Measurements from ENCODE around the gene SYT2. TPM values are rescaled to one million over a fixed set of nuclear protein-coding genes. Genes with fewer than 3 reads are reported as not detected.

Gene SYT2
- total and polyA plus RNA-seq, 2 of the 13 experiments (the other 11 are each of a cell fraction or from before 2014, with no cell fraction given): not detected

DNA sequence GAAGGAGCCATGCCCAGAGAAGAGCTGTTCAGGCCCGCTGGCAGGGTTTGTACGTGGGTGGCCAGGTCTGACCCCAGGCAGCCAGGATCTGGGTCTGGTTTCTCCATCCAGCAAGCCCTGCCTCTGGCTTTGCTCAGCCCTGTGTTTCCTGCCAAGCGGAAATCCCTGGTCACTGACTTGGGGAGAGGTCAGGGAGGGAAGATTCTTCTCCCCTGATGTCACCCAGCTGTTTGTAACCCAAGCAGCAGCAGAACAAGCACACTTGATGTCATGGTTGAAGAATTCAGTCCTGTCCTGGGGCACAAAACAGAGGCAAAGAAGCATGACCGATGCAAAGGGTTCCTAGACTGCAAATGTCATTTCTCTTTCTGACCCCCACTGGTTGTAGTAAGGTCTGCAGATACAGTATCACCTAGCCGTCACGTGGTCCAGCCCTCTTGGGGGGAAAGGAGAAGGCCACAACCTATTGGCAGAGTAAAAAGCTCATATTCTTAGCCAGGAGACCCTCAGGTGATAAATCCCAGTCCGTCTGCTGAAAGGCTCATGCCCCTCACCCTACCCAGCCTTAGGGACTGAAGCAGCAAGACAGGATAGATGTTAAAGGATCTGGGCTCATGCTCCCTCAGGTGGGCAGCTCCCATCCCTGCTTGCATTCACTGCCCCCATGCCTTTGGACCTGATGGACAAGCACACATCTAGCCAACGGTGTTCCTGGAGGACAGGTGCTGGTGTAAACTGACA lies 120.9 kb downstream of the SYT2 start (continued):
- TF ChIP-seq, protein P1, sequence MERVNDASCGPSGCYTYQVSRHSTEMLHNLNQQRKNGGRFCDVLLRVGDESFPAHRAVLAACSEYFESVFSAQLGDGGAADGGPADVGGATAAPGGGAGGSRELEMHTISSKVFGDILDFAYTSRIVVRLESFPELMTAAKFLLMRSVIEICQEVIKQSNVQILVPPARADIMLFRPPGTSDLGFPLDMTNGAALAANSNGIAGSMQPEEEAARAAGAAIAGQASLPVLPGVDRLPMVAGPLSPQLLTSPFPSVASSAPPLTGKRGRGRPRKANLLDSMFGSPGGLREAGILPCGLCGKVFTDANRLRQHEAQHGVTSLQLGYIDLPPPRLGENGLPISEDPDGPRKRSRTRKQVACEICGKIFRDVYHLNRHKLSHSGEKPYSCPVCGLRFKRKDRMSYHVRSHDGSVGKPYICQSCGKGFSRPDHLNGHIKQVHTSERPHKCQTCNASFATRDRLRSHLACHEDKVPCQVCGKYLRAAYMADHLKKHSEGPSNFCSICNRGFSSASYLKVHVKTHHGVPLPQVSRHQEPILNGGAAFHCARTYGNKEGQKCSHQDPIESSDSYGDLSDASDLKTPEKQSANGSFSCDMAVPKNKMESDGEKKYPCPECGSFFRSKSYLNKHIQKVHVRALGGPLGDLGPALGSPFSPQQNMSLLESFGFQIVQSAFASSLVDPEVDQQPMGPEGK (CRISPR knock-in tag; IDR thresholded peaks at IDR 0.05): no peak
- no peak for TF ChIP-seq IRF2 (CRISPR knock-in tag; IDR thresholded peaks at IDR 0.05)
- TF ChIP-seq TEAD3 (CRISPR knock-in tag; optimal IDR thresholded peaks at IDR 0.05; ENCODE audit: borderline replicate concordance): peak; percentile 78
- TF ChIP-seq HOXA7 (CRISPR knock-in tag; IDR thresholded peaks at IDR 0.05): no peak
- peak; percentile 44; the same call in 1 of the 2 replicates for TF ChIP-seq CREB1 (IDR thresholded peaks at IDR 0.05)
- TF ChIP-seq CREB1 (CRISPR knock-in tag; IDR thresholded peaks at IDR 0.05): no peak
- TF ChIP-seq, protein P2, sequence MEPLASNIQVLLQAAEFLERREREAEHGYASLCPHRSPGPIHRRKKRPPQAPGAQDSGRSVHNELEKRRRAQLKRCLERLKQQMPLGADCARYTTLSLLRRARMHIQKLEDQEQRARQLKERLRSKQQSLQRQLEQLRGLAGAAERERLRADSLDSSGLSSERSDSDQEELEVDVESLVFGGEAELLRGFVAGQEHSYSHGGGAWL (CRISPR knock-in tag; IDR thresholded peaks at IDR 0.05): no peak
- no peak for TF ChIP-seq ZNF101 (CRISPR knock-in tag; IDR thresholded peaks at IDR 0.05; ENCODE audit: borderline replicate concordance, low read depth)
- TF ChIP-seq ETV5 (CRISPR knock-in tag; IDR thresholded peaks at IDR 0.05; ENCODE audit: borderline replicate concordance): peak; percentile 60; the same call in 1 of the 2 replicates
- TF ChIP-seq, protein P3, sequence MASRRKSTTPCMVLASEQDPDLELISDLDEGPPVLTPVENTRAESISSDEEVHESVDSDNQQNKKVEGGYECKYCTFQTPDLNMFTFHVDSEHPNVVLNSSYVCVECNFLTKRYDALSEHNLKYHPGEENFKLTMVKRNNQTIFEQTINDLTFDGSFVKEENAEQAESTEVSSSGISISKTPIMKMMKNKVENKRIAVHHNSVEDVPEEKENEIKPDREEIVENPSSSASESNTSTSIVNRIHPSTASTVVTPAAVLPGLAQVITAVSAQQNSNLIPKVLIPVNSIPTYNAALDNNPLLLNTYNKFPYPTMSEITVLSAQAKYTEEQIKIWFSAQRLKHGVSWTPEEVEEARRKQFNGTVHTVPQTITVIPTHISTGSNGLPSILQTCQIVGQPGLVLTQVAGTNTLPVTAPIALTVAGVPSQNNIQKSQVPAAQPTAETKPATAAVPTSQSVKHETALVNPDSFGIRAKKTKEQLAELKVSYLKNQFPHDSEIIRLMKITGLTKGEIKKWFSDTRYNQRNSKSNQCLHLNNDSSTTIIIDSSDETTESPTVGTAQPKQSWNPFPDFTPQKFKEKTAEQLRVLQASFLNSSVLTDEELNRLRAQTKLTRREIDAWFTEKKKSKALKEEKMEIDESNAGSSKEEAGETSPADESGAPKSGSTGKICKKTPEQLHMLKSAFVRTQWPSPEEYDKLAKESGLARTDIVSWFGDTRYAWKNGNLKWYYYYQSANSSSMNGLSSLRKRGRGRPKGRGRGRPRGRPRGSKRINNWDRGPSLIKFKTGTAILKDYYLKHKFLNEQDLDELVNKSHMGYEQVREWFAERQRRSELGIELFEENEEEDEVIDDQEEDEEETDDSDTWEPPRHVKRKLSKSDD (CRISPR knock-in tag; IDR thresholded peaks at IDR 0.05; ENCODE audit: low read depth): no peak
- TF ChIP-seq, protein P4, sequence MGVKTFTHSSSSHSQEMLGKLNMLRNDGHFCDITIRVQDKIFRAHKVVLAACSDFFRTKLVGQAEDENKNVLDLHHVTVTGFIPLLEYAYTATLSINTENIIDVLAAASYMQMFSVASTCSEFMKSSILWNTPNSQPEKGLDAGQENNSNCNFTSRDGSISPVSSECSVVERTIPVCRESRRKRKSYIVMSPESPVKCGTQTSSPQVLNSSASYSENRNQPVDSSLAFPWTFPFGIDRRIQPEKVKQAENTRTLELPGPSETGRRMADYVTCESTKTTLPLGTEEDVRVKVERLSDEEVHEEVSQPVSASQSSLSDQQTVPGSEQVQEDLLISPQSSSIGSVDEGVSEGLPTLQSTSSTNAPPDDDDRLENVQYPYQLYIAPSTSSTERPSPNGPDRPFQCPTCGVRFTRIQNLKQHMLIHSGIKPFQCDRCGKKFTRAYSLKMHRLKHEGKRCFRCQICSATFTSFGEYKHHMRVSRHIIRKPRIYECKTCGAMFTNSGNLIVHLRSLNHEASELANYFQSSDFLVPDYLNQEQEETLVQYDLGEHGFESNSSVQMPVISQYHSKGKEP (CRISPR knock-in tag; IDR thresholded peaks at IDR 0.05): no peak
- no peak for TF ChIP-seq ZNF619 (CRISPR knock-in tag; IDR thresholded peaks at IDR 0.05)
- no peak for TF ChIP-seq ZC3H13 (CRISPR knock-in tag; IDR thresholded peaks at IDR 0.05)
- TF ChIP-seq, protein P5, sequence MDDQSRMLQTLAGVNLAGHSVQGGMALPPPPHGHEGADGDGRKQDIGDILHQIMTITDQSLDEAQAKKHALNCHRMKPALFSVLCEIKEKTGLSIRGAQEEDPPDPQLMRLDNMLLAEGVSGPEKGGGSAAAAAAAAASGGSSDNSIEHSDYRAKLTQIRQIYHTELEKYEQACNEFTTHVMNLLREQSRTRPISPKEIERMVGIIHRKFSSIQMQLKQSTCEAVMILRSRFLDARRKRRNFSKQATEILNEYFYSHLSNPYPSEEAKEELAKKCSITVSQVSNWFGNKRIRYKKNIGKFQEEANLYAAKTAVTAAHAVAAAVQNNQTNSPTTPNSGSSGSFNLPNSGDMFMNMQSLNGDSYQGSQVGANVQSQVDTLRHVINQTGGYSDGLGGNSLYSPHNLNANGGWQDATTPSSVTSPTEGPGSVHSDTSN (CRISPR knock-in tag; IDR thresholded peaks at IDR 0.05; ENCODE audit: borderline replicate concordance): no peak
- no peak for TF ChIP-seq ZNF263 (CRISPR knock-in tag; IDR thresholded peaks at IDR 0.05)
- no peak for TF ChIP-seq RARG (CRISPR knock-in tag; IDR thresholded peaks at IDR 0.05; ENCODE audit: low read depth)
- TF ChIP-seq GTF2F1 (IDR thresholded peaks at IDR 0.05; ENCODE audit: low read length): no peak
- TF ChIP-seq, protein P6, sequence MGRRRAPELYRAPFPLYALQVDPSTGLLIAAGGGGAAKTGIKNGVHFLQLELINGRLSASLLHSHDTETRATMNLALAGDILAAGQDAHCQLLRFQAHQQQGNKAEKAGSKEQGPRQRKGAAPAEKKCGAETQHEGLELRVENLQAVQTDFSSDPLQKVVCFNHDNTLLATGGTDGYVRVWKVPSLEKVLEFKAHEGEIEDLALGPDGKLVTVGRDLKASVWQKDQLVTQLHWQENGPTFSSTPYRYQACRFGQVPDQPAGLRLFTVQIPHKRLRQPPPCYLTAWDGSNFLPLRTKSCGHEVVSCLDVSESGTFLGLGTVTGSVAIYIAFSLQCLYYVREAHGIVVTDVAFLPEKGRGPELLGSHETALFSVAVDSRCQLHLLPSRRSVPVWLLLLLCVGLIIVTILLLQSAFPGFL (CRISPR knock-in tag; IDR thresholded peaks at IDR 0.05): no peak
- TF ChIP-seq CCDC6 (CRISPR knock-in tag; IDR thresholded peaks at IDR 0.05): no peak
- TF ChIP-seq HNRNPLL (IDR thresholded peaks at IDR 0.05; ENCODE audit: low read depth, low read length, poor library complexity, severe bottlenecking): no peak
- no peak for TF ChIP-seq ZFYVE20 (CRISPR knock-in tag; IDR thresholded peaks at IDR 0.05; ENCODE audit: borderline replicate concordance, low read depth)
